Mucosa of rectum (tissue), 2 donors: ENCODE results near the gene CARD10.

Experiments
- H3K27ac ChIP-seq, 2 donors: one replicate each; pipeline ENCODE4 v1.7.0; 2013; ENCODE audit warnings: inconsistent platforms in 2 of 2, low read depth in 2 of 2, low read length in 2 of 2
- H3K27me3 ChIP-seq, 2 donors: one replicate each; pipeline ENCODE4 v1.7.0; 2013; ENCODE audit warnings: low read length in 2 of 2; ENCODE audit not compliant: control insufficient read depth in 2 of 2, insufficient read depth in 2 of 2
- H3K36me3 ChIP-seq, 2 donors: one replicate each; pipeline ENCODE4 v1.7.0; 2013; ENCODE audit warnings: low read length in 2 of 2; ENCODE audit not compliant: control insufficient read depth in 2 of 2, insufficient read depth in 2 of 2
- H3K4me1 ChIP-seq, 2 donors: one replicate each; pipeline ENCODE4 v1.7.0; 2013; ENCODE audit warnings: low read length in 2 of 2, mild to moderate bottlenecking in 1 of 2; ENCODE audit not compliant: control insufficient read depth in 2 of 2, insufficient read depth in 2 of 2
- H3K4me3 ChIP-seq, 2 donors: one replicate each; pipeline ENCODE4 v1.7.0; 2013; ENCODE audit warnings: low read length in 2 of 2
- H3K9ac ChIP-seq, 2 donors: one replicate each; pipeline ENCODE4 v1.7.0; 2013; ENCODE audit warnings: low read length in 2 of 2, low read depth in 1 of 2, mild to moderate bottlenecking in 1 of 2
- H3K9me3 ChIP-seq, 2 donors: one replicate each; pipeline ENCODE4 v1.7.0; 2013; ENCODE audit warnings: low read length in 2 of 2; ENCODE audit not compliant: control insufficient read depth in 2 of 2
- donor health status: healthy.
- donor health status: Normal muscosa, but diverticular disease.

Gene CARD10

DNA sequence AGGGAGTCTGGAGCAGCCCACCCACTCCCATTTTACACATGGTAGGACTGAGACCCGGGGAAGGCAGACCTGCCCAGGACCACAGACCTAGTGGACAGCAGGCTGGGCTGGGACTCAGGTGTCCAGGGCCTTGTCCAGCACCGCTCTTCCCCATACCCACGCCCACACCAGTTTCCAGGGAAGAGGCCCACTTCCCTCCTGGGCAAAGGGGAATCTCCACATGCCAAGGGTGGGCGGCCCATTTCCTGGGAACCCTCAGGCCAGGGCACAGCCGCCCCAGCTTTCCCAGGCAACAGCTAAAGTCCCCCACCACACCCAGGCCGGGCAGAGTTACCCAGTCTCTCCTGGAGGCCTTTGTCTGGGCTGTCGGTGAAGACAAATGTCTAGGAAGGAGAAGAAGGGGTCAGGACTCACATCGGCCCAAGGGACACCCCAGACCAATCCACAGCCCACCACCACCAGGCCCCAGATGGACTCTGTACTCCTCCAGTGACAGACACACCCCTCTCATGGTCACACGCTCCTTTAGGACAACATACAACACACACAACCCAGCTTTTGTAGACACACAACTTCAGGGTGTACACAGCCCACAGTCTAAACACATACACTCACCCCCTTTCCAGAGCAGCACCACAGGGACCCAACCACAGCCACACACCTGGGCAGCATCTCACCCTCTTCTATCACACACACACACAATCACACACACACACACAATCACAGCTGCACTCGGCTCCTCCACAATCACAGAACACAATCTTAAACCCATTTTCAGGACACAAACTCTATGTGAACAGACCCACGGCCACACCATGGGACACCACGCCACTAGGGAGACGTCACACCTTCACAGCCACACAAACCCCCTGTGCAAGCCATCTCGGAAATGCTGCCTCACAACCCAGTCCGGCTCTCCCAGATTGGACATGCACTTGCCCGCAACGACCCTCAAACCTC lies 38.5 kb downstream of the CARD10 start:
- H3K36me3 ChIP-seq: peaks cover 0 to 3% of the 10 kb centered on the region in 2 donors
- no peaks in the 10 kb centered on the region for H3K27me3 ChIP-seq

GRCh38 chr22:37479196-37479595 lies 40.0 kb downstream of the CARD10 start:
- Histone ChIP-seq H3K27me3 (no peaks in the 10 kb centered on the region), H3K36me3 (peaks cover 0 to 6% of the 10 kb centered on the region in 2 donors), H3K4me1 (peaks cover 2 to 7% of the 10 kb centered on the region in 2 donors), H3K9ac (no peak overlapping the region), H3K4me3 (no peak overlapping the region), H3K27ac (no peak overlapping the region), H3K9me3 (no peaks in the 10 kb centered on the region)

More for the DNA sequence above, 38.5 kb downstream of the CARD10 start:
- H3K4me3 ChIP-seq: no peak overlapping the region
- no peak overlapping the region for H3K9ac ChIP-seq
- H3K27ac ChIP-seq: no peak overlapping the region
- no peaks in the 10 kb centered on the region for H3K9me3 ChIP-seq
- peaks cover 5 to 7% of the 10 kb centered on the region in 2 donors for H3K4me1 ChIP-seq

- Histone ChIP-seq H3K36me3 (peaks cover 0 to 10% of the 10 kb centered on the region in 2 donors), H3K27me3 (no peaks in the 10 kb centered on the region), H3K27ac (no peak overlapping the region), H3K9ac (no peak overlapping the region), H3K4me1 (no peaks in the 10 kb centered on the region), H3K9me3 (no peaks in the 10 kb centered on the region), H3K4me3 (no peak overlapping the region)
Observed at GRCh38 chr22:37476389-37477329, 42.6 kb downstream of the CARD10 start.

GRCh38 chr22:37474447-37475090 lies 44.6 kb downstream of the CARD10 start:
- peaks cover 0 to 10% of the 10 kb centered on the region in 2 donors for H3K36me3 ChIP-seq
- H3K9me3 ChIP-seq: no peaks in the 10 kb centered on the region
- no peaks in the 10 kb centered on the region for H3K27me3 ChIP-seq
- H3K9ac ChIP-seq: no peak overlapping the region
- H3K27ac ChIP-seq: no peak overlapping the region
- no peaks in the 10 kb centered on the region for H3K4me1 ChIP-seq
- no peak overlapping the region for H3K4me3 ChIP-seq

DNA sequence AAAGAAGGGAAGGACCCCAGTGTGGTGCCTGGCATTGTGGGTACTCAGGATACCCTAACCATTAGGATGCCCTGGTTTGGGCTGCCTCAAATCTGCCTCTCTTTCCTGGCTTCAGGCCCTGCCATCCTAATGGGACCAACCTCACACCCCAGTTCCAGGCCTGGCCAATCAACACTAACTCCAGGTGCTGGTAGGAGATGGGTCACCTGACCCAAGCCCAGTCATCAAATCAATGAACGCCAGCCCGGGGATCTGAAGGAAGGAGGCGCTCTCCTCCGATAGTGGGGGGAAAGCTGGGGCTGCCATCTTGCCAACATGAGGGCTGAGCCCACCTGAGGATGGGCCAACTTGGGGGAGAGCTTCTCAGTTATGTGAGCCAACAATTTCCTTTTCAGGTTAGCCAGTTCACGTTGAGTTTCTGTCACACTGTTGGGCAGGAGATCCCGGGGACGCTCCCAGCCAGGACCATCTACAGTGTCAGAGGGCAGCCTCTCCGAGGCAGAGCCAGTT lies 45.7 kb downstream of the CARD10 start:
- Histone ChIP-seq H3K4me1 (no peaks in the 10 kb centered on the region), H3K27me3 (no peaks in the 10 kb centered on the region), H3K9me3 (no peaks in the 10 kb centered on the region), H3K9ac (no peak overlapping the region), H3K4me3 (no peak overlapping the region), H3K27ac (no peak overlapping the region), H3K36me3 (peaks cover 0 to 10% of the 10 kb centered on the region in 2 donors)

DNA sequence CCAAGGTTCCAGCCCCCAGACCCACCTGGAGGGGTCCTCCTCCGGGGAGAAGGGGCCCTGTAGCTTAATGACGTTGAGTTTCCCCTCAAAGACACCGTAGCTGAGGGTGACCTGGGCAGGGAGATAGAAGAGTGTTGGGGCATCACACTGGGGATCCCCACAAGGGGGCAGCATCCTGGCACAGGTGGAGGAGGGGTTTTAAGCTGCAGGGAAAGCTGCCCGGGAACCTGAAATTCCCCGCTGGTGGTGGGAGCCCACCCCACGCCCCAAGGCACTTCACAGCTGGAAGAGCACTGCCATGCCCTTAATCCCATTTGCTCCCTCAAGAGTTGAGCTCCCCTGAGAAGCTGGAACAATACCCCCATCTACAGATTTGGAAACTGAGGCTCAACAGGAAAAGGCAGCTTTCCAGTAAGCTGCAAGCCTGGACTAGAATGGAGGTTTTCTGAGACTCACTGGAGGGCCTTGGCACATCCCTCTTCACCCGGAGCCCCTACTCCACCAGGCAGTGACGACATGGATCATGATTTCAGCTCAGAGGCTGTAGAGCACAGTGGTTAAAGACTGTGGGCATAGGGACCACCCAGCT lies 46.7 kb downstream of the CARD10 start:
- Histone ChIP-seq H3K9ac (no peak overlapping the region), H3K4me3 (no peak overlapping the region), H3K27me3 (no peaks in the 10 kb centered on the region), H3K27ac (no peak overlapping the region), H3K36me3 (peaks cover 0 to 8% of the 10 kb centered on the region in 2 donors), H3K9me3 (no peaks in the 10 kb centered on the region), H3K4me1 (no peaks in the 10 kb centered on the region)

DNA sequence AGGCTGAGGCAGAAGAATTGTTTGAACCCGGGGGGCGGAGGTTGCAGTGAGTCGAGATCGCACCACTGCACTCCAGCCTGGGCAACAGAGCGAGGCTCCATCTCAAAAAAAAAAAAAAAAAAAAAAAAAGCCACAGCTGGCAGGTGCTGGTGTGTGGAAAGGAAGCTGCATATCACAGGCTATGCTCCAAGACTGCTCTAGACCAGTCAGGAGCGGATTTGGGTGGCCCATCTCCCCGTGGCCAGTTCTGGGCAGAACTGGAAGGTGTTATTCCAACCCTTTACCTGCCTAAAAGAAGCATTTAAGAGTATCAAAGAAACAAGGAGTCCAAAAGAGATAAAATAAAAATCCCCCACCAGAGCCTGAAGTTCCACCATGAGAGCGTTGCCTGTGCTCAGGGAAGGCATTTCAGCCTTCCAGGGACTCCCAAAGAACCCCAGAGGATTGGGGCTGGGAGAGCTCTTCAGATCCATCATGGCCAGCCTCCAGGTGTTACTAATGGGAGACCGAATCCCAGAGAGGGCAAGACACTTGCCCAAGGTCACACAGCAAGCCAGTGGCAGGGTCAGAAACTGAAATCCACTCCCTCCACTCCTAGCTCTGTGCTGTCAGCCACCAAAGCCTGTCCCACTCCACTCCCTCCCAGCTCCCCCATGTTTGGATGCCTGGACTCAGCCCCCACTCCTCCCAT lies 47.3 kb downstream of the CARD10 start:
- Histone ChIP-seq H3K27ac (no peak overlapping the region), H3K36me3 (peaks cover 0 to 8% of the 10 kb centered on the region in 2 donors), H3K4me3 (no peak overlapping the region), H3K9me3 (no peaks in the 10 kb centered on the region), H3K4me1 (no peaks in the 10 kb centered on the region), H3K9ac (no peak overlapping the region), H3K27me3 (no peaks in the 10 kb centered on the region)

DNA sequence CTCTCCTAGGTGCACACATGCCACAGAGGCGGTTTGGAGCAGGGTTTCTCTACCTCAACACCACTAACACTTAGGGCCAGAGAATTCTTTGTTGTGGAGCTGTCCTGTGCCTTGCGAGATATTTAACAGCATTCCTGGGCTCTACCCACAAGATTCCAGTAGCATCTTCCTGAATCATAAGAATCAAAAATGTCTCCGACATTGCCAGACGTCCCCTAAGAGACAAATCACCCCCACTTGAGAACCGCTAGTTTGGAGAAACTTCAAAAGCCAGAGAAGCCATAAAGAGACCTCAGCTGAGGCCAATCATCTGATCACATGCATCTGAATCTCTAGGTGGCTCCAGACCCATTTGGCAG lies 49.1 kb downstream of the CARD10 start:
- Histone ChIP-seq H3K9ac (no peak overlapping the region), H3K4me3 (no peak overlapping the region), H3K36me3 (peaks cover 0 to 8% of the 10 kb centered on the region in 2 donors), H3K27me3 (peaks cover 0 to 4% of the 10 kb centered on the region in 2 donors), H3K9me3 (no peaks in the 10 kb centered on the region), H3K27ac (no peak overlapping the region), H3K4me1 (no peaks in the 10 kb centered on the region)
